ENCODE measurements around the gene OTULIN.

DNA sequence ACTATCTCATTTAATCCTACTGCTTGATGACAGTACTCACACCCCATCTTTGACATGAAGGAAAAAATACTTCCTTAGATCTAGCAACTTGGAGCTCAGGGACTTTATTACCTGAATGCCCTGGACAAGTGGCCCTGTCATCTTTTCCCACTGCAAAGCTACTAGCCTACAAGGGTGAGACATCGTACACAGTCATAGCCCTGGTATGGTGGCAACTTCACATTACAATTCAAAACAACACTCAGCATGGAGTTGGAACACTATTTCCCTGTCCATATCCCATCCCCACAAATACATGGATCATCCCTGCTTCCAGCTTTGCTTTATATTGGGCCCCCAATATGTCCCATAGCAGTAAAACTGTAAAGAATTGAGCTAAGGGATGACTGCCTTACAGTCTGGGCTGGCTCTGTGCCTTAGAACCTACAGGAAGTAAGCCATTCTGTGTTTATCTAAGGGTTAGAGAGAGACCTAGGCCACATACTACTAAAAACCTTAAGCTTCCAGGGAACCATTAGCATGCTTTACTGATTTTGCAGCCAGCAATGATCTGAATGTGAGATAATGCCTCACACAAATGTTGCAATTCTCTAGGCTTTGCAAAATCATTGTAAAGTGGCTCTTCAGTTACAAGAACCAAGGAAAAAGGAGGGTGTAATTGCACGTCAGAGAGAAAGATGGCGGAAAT is 55.9 kb downstream of the OTULIN start:
- TF ChIP-seq, protein P1, sequence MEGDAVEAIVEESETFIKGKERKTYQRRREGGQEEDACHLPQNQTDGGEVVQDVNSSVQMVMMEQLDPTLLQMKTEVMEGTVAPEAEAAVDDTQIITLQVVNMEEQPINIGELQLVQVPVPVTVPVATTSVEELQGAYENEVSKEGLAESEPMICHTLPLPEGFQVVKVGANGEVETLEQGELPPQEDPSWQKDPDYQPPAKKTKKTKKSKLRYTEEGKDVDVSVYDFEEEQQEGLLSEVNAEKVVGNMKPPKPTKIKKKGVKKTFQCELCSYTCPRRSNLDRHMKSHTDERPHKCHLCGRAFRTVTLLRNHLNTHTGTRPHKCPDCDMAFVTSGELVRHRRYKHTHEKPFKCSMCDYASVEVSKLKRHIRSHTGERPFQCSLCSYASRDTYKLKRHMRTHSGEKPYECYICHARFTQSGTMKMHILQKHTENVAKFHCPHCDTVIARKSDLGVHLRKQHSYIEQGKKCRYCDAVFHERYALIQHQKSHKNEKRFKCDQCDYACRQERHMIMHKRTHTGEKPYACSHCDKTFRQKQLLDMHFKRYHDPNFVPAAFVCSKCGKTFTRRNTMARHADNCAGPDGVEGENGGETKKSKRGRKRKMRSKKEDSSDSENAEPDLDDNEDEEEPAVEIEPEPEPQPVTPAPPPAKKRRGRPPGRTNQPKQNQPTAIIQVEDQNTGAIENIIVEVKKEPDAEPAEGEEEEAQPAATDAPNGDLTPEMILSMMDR (conservative IDR thresholded peaks at IDR 0.05; ENCODE audit: low read depth, low read length) = no peak
- TF ChIP-seq EZH2phosphoT487 (IDR thresholded peaks at IDR 0.05; ENCODE audit: borderline replicate concordance, low read length) = no peak
